Activated CD4-positive, alpha-beta T cell treated with anti-CD3 and anti-CD28 coated beads for 1 hour (primary cell): ENCODE results near the gene RAET1G.

ENCODE experiments used
- DNase-seq: peaks from one replicate; pipeline ENCODE4 v3.0.0-alpha.2; 2020

Gene RAET1G

GRCh38 chr6:149891259-149891658 lies 31.7 kb downstream of the RAET1G start:
- DNase-seq: no peak

- no peak for DNase-seq
These were observed 32.3 kb downstream of the RAET1G start for GRCh38 chr6:149890629-149891045.

GRCh38 chr6:149889326-149889725 lies 33.6 kb downstream of the RAET1G start:
- no peak for DNase-seq

- no peak for DNase-seq
These were observed 34.3 kb downstream of the RAET1G start for GRCh38 chr6:149888659-149889058.

- DNase-seq: no peak
These were observed 34.8 kb downstream of the RAET1G start for GRCh38 chr6:149888093-149888492.

- no peak for DNase-seq
These were observed 35.6 kb downstream of the RAET1G start for GRCh38 chr6:149887343-149887742.

GRCh38 chr6:149885888-149886287 lies 37.0 kb downstream of the RAET1G start:
- no peak for DNase-seq

- DNase-seq: no peak
These were observed 38.3 kb downstream of the RAET1G start for GRCh38 chr6:149884617-149885016.

- DNase-seq: no peak
These were observed 38.7 kb downstream of the RAET1G start for GRCh38 chr6:149884215-149884614.

- no peak for DNase-seq
These were observed 41.1 kb downstream of the RAET1G start for GRCh38 chr6:149881860-149882259.

GRCh38 chr6:149881066-149881766 lies 41.7 kb downstream of the RAET1G start:
- no peak for DNase-seq

- no peak for DNase-seq
These were observed 45.3 kb downstream of the RAET1G start for GRCh38 chr6:149877659-149878058.

GRCh38 chr6:149876241-149876933 lies 46.5 kb downstream of the RAET1G start:
- no peak for DNase-seq

GRCh38 chr6:149872233-149872632 lies 50.7 kb downstream of the RAET1G start:
- DNase-seq: no peak

GRCh38 chr6:149871182-149871581 lies 51.7 kb downstream of the RAET1G start:
- no peak for DNase-seq

- no peak for DNase-seq
These were observed 53.5 kb downstream of the RAET1G start for GRCh38 chr6:149869275-149869892.

GRCh38 chr6:149867876-149868640 lies 54.9 kb downstream of the RAET1G start:
- DNase-seq: no peak
